Adipocyte (in vitro differentiated cells): ENCODE measurements around the gene ANKRD35.

Experiments used
- DNase-seq: peaks from one replicate; pipeline ENCODE4 v3.0.0-alpha.2; 2015; ENCODE audit warnings: low read depth
- H3K27me3 ChIP-seq: replicated peaks from 2 replicates; pipeline ENCODE4 v1.7.0; 2013; ENCODE audit warnings: mild to moderate bottlenecking, low read length, moderate library complexity; ENCODE audit not compliant: control insufficient read depth, insufficient read depth
- H3K36me3 ChIP-seq: 2 replicates; pipeline ENCODE4 v1.7.0; 2013; ENCODE audit warnings: low read length, mild to moderate bottlenecking, moderate library complexity; ENCODE audit not compliant: control insufficient read depth, insufficient read depth, severe bottlenecking
- H3K4me1 ChIP-seq: 2 replicates; pipeline ENCODE4 v1.7.0; 2013; ENCODE audit warnings: mild to moderate bottlenecking, low read length, moderate library complexity; ENCODE audit not compliant: control insufficient read depth, insufficient read depth
- H3K4me3 ChIP-seq: 2 replicates; pipeline ENCODE4 v1.7.0; 2013; ENCODE audit warnings: mild to moderate bottlenecking, low read length, moderate library complexity
- H3K9ac ChIP-seq: 2 replicates; pipeline ENCODE4 v1.7.0; 2013; ENCODE audit warnings: mild to moderate bottlenecking, low read length, moderate library complexity
- H3K9me3 ChIP-seq: 2 replicates; pipeline ENCODE4 v1.7.0; 2013; ENCODE audit warnings: mild to moderate bottlenecking, low read length, moderate library complexity; ENCODE audit not compliant: control insufficient read depth

Gene ANKRD35

DNA sequence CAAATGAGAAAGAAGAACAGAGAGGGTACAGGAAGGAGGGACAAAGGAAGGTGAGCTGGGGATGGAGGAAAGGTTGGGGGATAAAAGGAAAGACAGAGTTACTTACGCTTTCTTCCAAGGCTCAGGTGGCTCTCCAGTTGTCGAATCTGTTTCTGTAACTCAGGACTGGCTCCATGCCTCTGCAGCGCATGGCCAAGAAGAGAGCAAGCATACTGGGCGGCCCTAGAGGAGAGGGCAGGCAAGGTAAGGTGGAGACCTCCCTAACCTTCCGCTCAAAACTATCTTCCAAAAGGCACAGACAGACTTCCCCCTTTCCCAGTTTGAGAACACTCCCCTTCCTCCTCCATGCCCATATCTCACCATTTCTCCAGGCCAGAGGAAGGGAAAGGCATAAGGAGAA lies 31.9 kb upstream of the ANKRD35 start:
- H3K27me3 ChIP-seq, result no peaks in the 10 kb centered on the region
- H3K9ac ChIP-seq, result peak overlapping the region; percentile 98
- H3K4me3 ChIP-seq, result peak overlapping the region; percentile 99
- DNase-seq, result no peak
- no peaks in the 10 kb centered on the region for H3K9me3 ChIP-seq
- H3K4me1 ChIP-seq, result peaks cover 32% of the 10 kb centered on the region
- H3K36me3 ChIP-seq, result peaks cover 23% of the 10 kb centered on the region

DNA sequence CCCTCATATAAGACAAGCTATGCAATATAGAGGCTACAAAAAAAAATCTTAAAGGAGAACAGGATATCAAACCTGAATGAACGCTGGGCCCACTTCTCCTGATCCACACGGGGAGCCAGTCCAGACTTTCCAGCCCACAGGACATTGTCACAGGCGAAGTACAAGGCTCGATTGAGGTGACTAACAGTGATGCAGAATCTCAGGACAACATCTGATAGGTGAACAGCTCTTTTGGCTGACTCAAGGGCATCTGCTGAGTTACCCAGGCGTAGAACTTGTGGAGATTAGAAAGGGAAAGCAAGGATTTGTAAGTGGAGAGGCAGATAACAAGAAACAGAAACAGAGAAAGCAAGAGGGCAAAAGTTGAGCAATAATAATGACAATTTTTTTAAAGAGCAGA lies 31.1 kb upstream of the ANKRD35 start:
- Histone ChIP-seq H3K36me3 (peaks cover 31% of the 10 kb centered on the region), H3K4me1 (peaks cover 27% of the 10 kb centered on the region), H3K27me3 (no peaks in the 10 kb centered on the region), H3K9me3 (no peaks in the 10 kb centered on the region), H3K4me3 (no peak overlapping the region), H3K9ac (peak overlapping the region; percentile 49)
- DNase-seq, result peak; percentile 13

DNA sequence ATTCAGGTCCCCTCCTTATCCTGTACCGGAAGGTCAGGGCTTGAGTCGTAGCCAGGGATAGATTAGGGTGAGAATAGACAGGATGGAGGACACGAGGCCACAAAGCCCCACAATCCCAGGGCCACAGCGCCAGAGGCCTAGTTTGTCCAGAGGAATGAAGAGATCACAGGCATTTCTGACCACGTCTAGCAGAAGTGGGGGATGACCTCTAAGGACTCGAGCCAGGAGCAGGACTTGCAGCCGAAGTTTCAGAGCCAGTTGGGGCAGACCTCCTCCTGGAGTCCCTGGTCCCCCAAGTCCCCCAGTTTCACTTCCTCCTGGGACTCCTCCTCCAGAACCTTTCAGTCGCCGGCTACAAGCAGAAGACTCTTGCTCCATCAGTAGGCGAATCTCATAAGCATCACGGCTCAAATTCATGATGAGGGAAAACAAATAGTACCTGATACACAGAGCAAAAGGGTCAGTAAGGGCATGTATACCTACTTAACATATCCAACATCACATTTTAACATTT lies 26.5 kb upstream of the ANKRD35 start:
- H3K9ac ChIP-seq, result no peak overlapping the region
- no peaks in the 10 kb centered on the region for H3K9me3 ChIP-seq
- H3K36me3 ChIP-seq, result peaks cover 43% of the 10 kb centered on the region
- no peaks in the 10 kb centered on the region for H3K27me3 ChIP-seq
- no peak overlapping the region for H3K4me3 ChIP-seq
- peaks cover 28% of the 10 kb centered on the region for H3K4me1 ChIP-seq
- DNase-seq, result no peak

DNA sequence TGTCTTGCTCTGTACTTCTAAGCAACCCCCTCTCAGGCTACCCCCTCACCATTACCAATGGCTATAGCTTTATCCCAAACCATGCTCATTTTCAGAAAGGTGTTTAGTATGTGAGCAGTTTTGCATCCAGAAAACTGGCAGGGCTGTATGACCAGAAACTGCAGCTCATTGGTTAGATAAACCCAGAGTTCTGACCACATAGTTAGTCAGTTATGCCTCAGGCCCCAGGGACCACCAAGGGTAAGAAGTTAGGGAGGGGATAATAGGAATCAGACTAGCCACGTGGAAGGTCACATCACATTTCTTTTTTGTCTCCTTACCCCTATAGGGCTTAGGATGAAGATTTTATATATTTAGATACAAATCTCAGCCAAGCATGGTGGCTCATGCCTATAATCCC lies 23.0 kb upstream of the ANKRD35 start:
- H3K9me3 ChIP-seq, result no peaks in the 10 kb centered on the region
- DNase-seq, result no peak
- H3K9ac ChIP-seq, result peak overlapping the region; percentile 14
- H3K4me3 ChIP-seq, result peak overlapping the region; percentile 8
- H3K36me3 ChIP-seq, result peaks cover 27% of the 10 kb centered on the region
- H3K27me3 ChIP-seq, result no peaks in the 10 kb centered on the region
- peaks cover 26% of the 10 kb centered on the region for H3K4me1 ChIP-seq

DNA sequence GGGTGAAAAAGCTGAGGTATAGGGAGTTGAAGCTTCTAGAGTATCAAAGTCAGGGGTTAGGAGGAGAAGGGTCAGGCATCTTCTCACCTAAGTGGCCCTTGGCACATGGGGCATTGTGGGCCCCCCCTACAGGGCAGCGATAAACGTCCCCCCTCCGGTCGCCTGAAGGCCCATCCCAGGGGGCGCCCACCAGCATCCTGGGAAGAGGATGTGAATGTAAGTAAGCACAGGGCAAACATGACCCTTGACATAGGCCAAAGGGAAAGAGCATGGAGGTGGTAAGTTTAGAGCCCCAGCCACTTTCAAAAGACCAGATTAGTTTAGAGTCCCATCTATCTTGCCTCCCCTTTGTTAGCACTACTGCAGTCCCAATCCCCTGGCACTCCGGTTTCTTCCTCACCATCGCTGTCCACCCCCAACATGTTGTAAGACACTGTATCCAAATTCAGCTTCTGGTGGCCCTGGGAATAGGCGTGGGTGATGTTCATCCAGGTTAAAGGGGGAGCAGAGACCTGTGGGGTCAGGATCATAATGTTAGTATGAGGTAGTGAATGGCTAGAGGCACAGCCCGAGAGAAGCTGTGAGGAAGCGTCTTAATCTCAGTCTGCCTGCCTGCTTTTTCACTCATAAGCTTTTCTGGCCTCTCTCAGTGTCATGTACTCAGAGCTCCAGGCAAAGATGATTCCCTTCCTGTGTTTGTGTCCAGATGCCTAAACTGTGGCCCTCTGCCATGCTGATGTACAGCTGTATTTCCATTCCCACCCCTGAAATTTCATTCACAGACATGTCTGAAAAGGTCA lies 21.5 kb upstream of the ANKRD35 start:
- peak overlapping the region; percentile 37 for H3K9ac ChIP-seq
- no peak overlapping the region for H3K4me3 ChIP-seq
- H3K27me3 ChIP-seq, result no peaks in the 10 kb centered on the region
- DNase-seq, result peak; percentile 2
- no peaks in the 10 kb centered on the region for H3K9me3 ChIP-seq
- H3K4me1 ChIP-seq, result peaks cover 26% of the 10 kb centered on the region
- H3K36me3 ChIP-seq, result peaks cover 16% of the 10 kb centered on the region

DNA sequence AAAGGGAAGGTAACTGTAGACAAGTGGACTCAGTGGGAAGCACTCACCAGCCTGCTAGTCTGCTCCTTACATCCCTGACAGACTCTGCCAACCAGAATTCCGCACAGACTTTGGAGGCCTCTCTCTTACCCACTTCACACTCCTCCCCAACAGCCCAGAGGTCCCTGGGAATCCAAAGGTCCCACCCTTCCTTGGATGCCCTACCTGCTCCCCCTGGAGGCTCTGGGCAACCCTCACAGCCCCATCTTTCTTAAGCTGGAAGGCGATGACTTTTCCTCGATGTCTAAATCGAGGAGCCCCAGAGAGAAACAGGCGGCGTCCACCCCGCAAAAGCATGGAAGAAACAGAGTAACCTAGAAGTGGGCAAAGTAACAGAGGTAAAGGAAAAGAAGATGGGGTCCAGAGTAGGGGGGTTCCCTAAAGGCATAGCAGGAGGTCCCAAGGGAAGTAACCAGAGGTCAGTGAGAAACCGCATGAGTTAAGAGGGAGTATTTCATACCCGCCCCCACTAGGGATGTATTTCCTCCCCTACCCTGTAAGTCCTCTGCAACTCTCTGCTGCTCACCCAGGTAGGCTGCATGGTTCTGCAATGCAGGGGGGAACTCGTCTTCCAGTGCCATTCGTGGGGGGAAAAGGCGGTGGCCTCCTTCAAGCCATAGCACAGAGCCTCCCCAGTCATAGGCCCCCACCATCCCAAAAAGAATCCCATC lies 15.8 kb upstream of the ANKRD35 start:
- H3K9ac ChIP-seq, result no peak overlapping the region
- H3K36me3 ChIP-seq, result no peaks in the 10 kb centered on the region
- no peak for DNase-seq
- no peaks in the 10 kb centered on the region for H3K27me3 ChIP-seq
- no peaks in the 10 kb centered on the region for H3K4me1 ChIP-seq
- H3K4me3 ChIP-seq, result no peak overlapping the region
- H3K9me3 ChIP-seq, result no peaks in the 10 kb centered on the region

DNA sequence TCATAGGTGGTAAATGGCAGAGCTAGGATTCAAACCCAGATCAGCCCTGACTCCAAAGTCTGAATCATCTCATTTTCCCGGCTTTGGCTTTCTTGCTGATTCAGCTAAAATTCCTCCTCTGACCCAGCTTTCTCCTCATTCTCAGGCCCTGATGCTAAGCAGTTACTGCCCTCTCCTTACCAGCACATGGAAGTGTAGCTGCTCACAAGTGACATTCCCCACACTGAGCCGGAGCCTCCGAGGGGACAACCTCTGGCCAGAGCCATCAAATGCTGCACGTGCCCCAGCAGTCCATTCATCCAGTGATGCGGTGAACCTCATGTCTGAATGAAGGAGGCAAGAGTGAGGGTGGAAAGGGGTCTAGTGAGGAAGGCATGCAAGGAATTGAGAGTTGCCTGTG lies 13.1 kb upstream of the ANKRD35 start:
- DNase-seq, result no peak
- Histone ChIP-seq H3K9ac (no peak overlapping the region), H3K36me3 (no peaks in the 10 kb centered on the region)

DNA sequence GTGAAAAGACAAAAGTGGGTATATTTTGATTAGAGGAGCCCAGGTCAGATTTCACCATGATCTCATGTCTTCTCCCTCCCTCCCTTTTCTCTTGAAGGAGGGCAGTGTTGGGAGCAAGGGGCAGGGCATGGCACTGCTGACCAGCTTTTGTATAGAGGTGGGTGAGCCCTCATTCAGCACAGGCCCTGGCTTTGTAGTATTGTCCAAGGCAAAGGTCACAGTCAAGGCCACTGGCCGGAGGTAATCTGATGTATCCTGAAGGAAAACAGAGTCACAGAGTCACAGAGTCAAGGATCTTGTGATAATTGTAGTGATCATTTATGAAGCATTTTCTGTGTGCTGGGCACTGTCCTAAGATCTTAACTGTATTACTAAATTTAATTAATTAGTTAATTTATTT lies 12.3 kb upstream of the ANKRD35 start:
- DNase-seq, result no peak
- H3K4me1 ChIP-seq, result peaks cover 1% of the 10 kb centered on the region
- no peak overlapping the region for H3K9ac ChIP-seq
- no peaks in the 10 kb centered on the region for H3K36me3 ChIP-seq
- H3K9me3 ChIP-seq, result no peaks in the 10 kb centered on the region
- H3K4me3 ChIP-seq, result no peak overlapping the region
- no peaks in the 10 kb centered on the region for H3K27me3 ChIP-seq

More for the DNA sequence above, 13.1 kb upstream of the ANKRD35 start:
- no peak overlapping the region for H3K4me3 ChIP-seq
- no peaks in the 10 kb centered on the region for H3K9me3 ChIP-seq
- no peaks in the 10 kb centered on the region for H3K4me1 ChIP-seq
- H3K27me3 ChIP-seq, result no peaks in the 10 kb centered on the region

DNA sequence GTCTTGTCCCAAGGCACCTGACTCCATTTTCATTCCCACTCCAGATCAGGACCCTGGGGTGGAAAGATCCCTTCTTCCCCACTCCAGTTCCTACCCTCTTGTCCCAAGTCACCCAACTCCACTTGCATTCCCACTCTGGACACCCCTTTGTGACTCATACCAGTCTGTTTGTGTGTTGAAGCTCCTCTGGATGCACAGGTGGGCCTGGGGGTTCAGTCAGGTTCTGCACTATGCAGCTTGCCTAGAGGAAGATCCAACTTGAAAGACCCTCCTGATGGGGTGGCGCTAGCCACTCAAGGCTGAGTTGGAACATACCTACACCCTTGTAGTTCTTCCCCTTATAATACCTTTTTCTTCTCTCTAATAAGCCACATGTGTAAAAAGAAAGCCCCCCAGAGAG lies 9.8 kb upstream of the ANKRD35 start:
- DNase-seq, result no peak
- H3K9ac ChIP-seq, result no peak overlapping the region
- H3K4me3 ChIP-seq, result no peak overlapping the region
- no peaks in the 10 kb centered on the region for H3K36me3 ChIP-seq
- H3K9me3 ChIP-seq, result no peaks in the 10 kb centered on the region
- peaks cover 25% of the 10 kb centered on the region for H3K4me1 ChIP-seq
- no peaks in the 10 kb centered on the region for H3K27me3 ChIP-seq

DNA sequence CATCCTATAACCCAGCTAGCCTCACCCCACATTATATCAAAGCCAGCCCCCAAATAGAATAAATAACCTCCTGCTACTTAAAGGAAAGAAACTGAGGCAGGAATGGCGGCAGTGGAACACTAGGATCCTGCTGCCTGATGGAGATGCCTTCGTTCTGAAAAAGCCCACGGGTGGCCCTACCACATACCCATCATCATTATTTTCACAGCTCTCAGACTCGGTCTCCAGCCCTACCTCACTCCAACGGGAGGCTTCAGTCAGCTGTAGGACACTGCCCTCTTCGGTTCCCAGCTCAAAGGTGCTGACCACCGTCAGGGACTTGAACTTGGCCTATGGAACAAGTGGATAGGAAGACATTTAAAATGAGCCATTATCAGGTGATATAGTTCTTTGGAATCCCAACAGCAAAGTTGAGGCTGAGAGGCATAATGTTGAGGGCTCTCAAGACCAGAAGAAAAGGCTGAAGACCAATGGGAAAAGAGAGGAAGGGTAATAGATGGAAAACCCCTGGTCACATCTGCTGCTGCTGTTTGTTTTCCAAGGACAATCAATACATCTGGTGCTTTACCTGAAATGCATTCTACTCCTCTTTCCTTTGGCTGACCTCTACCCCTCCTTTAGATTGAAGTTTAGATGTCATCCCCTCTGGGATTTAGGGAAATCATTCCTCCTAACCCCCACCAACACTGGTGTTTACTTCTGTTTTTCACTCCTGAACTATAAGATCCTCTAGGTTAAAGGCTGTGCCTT lies 7.8 kb upstream of the ANKRD35 start:
- Histone ChIP-seq H3K4me3 (no peak overlapping the region), H3K9ac (no peak overlapping the region), H3K27me3 (no peaks in the 10 kb centered on the region), H3K36me3 (no peaks in the 10 kb centered on the region), H3K9me3 (no peaks in the 10 kb centered on the region), H3K4me1 (peaks cover 35% of the 10 kb centered on the region)
- DNase-seq, result no peak

DNA sequence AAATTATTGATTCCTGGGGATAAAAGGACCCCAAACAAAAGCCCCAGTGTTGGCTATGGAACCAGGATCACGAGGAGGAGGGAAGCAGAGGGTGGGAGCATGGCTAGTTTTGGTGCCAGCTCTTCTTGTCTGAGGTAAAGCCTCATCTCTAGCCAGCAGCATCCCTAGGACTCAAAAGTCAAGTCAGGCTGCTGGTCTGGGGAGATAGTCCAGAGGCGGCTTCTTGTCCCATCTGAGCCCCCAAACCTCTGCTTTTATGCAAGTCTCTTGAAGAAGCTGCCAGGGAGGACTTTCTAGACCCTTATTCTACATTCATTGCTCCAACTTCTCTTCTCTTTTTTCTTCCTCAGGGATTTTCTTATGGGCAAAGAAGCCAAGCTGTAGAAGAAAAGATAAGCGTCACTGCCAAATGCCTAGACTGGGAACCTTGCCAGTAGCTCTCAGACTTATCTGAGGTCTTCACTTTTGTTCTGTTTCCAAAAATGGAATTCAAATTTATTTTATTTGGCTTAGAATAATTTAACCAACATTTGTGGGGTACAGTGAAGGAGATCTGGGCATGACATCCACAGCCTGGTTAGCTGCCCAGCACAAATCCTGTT lies 6.9 kb upstream of the ANKRD35 start:
- Histone ChIP-seq H3K27me3 (no peaks in the 10 kb centered on the region), H3K9ac (peak overlapping the region; percentile 79), H3K36me3 (no peaks in the 10 kb centered on the region), H3K9me3 (no peaks in the 10 kb centered on the region), H3K4me3 (peak overlapping the region; percentile 59), H3K4me1 (peaks cover 35% of the 10 kb centered on the region)
- DNase-seq, result peak; percentile 59
